T-cell (primary cell): ENCODE measurements around the gene ZCCHC3. TPM values are rescaled to one million over a fixed set of nuclear protein-coding genes. Genes with fewer than 3 reads are reported as not detected.

Experiments
- ATAC-seq, 4 experiments: fragments of 200-7000 bp in 3 of 4; fragments of 150-1000 bp in 1 of 4; cut with Tn5 transposase; replicated peaks in 1 of 4; 1 replicate in 3 of 4; 2 replicates in 1 of 4; pipeline ENCODE4 v1.10.0; 2021; ENCODE audit warnings: moderate library complexity in 3 of 4, mild to moderate bottlenecking in 2 of 4, moderate number of reproducible peaks in 1 of 4
- CTCF ChIA-PET, 2 donors: fragments of 300-600 bp; sonication (Branson Sonifier 250); formaldehyde crosslinking; loops; one replicate each; lab custom pipeline; 2022; ENCODE audit warnings: antibody characterized with exemption in 2 of 2; lab: Charles Lee
- POLR2A ChIA-PET, 2 donors: fragments of 300-600 bp; sonication (Branson Sonifier 250); formaldehyde crosslinking; loops; one replicate each; lab custom pipeline; 2022; ENCODE audit warnings: antibody characterized with exemption in 2 of 2; lab: Charles Lee
- DNase-seq, 35 experiments: peaks; one replicate each; pipeline versions ENCODE4 v3.0.0 to v3.0.0-alpha.2; 2013 to 2023
- H3K27ac ChIP-seq: one replicate; pipeline ENCODE4 v1.5.1; 2013; ENCODE audit warnings: low read length
- H3K27me3 ChIP-seq, 2 experiments: replicated peaks in 1 of 2; 1 replicate in 1 of 2; 2 replicates in 1 of 2; pipeline versions ENCODE4 v1.6.1 to v1.7.0; 2013; ENCODE audit warnings: low read length in 1 of 2, mixed read lengths in 1 of 2; ENCODE audit not compliant: control insufficient read depth in 2 of 2, insufficient read depth in 2 of 2; ENCODE audit errors: extremely low read depth in 1 of 2
- H3K36me3 ChIP-seq, 2 donors: 1 replicate in 1 of 2; 2 replicates in 1 of 2; pipeline versions ENCODE4 v1.6.1 to v1.7.0; 2013; ENCODE audit warnings: low read length in 1 of 2; ENCODE audit not compliant: control insufficient read depth in 2 of 2, insufficient read depth in 1 of 2; ENCODE audit errors: extremely low read depth in 1 of 2
- H3K4me1 ChIP-seq, 2 experiments: 1 replicate in 1 of 2; 2 replicates in 1 of 2; pipeline versions ENCODE4 v1.6.1 to v1.7.0; 2013; ENCODE audit warnings: low read length in 2 of 2, mixed read lengths in 1 of 2; ENCODE audit not compliant: insufficient read depth in 2 of 2, control insufficient read depth in 1 of 2; ENCODE audit errors: extremely low read depth in 1 of 2
- H3K4me3 ChIP-seq, 2 donors: 1 replicate in 1 of 2; 2 replicates in 1 of 2; pipeline versions ENCODE4 v1.5.1 to v1.7.0; 2013; ENCODE audit warnings: mild to moderate bottlenecking in 2 of 2, low read length in 1 of 2, moderate library complexity in 1 of 2; ENCODE audit not compliant: control insufficient read depth in 1 of 2; ENCODE audit errors: extremely low read depth in 1 of 2
- H3K9me3 ChIP-seq: 2 replicates; pipeline ENCODE4 v1.7.0; 2013
- H3K27ac Mint-ChIP-seq, 2 donors: one replicate each; pipeline ENCODE4 v1.8.0; 2020 to 2021; ENCODE audit warnings: mild to moderate bottlenecking in 2 of 2, mixed read lengths in 2 of 2
- H3K27me3 Mint-ChIP-seq, 2 donors: one replicate each; pipeline ENCODE4 v1.8.0; 2021 to 2022; ENCODE audit warnings: mixed read lengths in 2 of 2
- H3K36me3 Mint-ChIP-seq: one replicate; pipeline ENCODE4 v1.8.0; 2021; ENCODE audit warnings: mixed read lengths
- H3K4me1 Mint-ChIP-seq, 3 donors: one replicate each; pipeline ENCODE4 v1.8.0; 2020 to 2022; ENCODE audit warnings: mixed read lengths in 3 of 3, mild to moderate bottlenecking in 1 of 3
- H3K4me3 Mint-ChIP-seq, 3 donors: one replicate each; pipeline ENCODE4 v1.8.0; 2020 to 2022; ENCODE audit warnings: mild to moderate bottlenecking in 3 of 3, mixed read lengths in 3 of 3, moderate library complexity in 3 of 3
- H3K9me3 Mint-ChIP-seq, 3 donors: one replicate each; pipeline ENCODE4 v1.8.0; 2020 to 2022; ENCODE audit warnings: mixed read lengths in 3 of 3
- WGBS: methylation state at CpG from one replicate; pipeline ENCODE4 v1.1.5; 2013; ENCODE audit warnings: missing lambda C conversion rate; ENCODE audit not compliant: insufficient coverage; 5-methylcytosine and 5-hydroxymethylcytosine counted together
- total RNA-seq, 35 experiments: library from RNA in 6 of 35; stranded (reverse) in 6 of 35; fragments of 120-200 nt in 1 of 35; gene quantifications; one replicate each; pipeline versions ENCODE4 v1.2.1 to v1.2.4 and lab custom pipeline; 2013 to 2026

ZCCHC3 gene
- total RNA-seq, 5 donors from 2014 or later (not counting 1 experiment from before 2014, with no cell fraction given) = 16.7 to 30.2 (median 27.3) TPM

DNA sequence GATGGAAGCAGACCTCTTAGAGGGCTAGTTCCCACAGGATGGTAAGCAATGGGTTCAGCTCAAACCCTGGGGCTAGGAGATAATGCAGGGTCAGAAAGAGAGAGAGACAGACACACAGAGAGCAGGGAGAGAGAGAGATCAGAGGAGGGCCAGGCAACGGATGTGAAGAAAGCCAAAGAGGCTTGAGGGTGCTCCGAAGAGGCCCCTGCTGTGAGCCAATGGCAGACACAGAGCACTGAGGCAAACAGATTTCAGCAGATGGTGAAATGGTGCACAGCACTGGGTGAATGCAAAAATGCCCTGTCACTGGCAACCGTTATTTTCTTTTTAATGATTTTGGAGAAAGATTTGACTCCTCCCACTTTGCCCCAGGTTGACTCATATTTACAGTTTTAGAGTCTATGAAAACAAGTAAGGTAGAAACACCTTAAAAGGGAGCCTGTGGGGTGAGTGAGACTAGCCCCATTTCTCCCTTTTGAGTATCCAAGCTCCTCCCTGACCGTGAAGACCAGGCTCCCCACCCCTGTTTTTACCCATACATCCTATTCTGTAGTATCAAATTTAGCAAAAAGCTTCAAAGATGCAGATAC is 39.0 kb upstream of the ZCCHC3 start:
- Mint-ChIP-seq H3K36me3 (no peaks in the 10 kb centered on the region), H3K27me3 (no peaks in the 10 kb centered on the region), H3K27ac (no peak overlapping the region), H3K4me3 (no peak overlapping the region), H3K9me3 (no peaks in the 10 kb centered on the region), H3K4me1 (peaks cover 5 to 13% (median 11%) of the 10 kb centered on the region in 3 donors)
- DNase-seq (no peak), ATAC-seq (peak in 1 of 4 experiments; percentile 51)
- CTCF ChIA-PET = no interaction called here
- no peaks in the 10 kb centered on the region for H3K9me3 ChIP-seq
- H3K27me3 ChIP-seq = peaks cover 0 to 9% of the 10 kb centered on the region in 2 experiments
- H3K4me1 ChIP-seq = peaks cover 0 to 4% of the 10 kb centered on the region in 2 experiments
- 55% methylated on average over 3 of the region's 4 CpGs for WGBS
- no peak overlapping the region for H3K27ac ChIP-seq
- H3K4me3 ChIP-seq = no peak overlapping the region
- H3K36me3 ChIP-seq = no peaks in the 10 kb centered on the region
- POLR2A ChIA-PET = no interaction called here

DNA sequence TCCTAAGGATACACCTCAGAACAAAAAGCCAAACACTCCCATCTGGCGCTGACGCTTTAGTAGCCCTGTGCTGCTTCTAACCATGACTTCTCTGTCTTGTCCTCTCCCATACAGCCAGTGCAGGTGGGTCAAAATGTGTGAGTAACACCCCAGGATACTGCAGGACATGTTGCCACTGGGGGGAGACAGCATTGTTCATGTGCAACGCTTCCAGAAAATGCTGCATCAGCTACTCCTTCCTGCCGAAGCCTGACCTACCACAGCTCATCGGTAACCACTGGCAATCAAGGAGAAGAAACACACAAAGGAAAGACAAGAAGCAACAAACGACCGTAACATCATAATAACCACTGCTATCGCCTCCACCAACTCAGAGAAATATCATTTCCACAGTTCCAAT is 38.4 kb upstream of the ZCCHC3 start:
- Histone ChIP-seq H3K27ac (no peak overlapping the region), H3K4me3 (no peak overlapping the region), H3K9me3 (no peaks in the 10 kb centered on the region), H3K4me1 (peaks cover 0 to 4% of the 10 kb centered on the region in 2 experiments), H3K36me3 (no peaks in the 10 kb centered on the region), H3K27me3 (peaks cover 0 to 12% of the 10 kb centered on the region in 2 experiments)
- H3K36me3 Mint-ChIP-seq = no peaks in the 10 kb centered on the region
- CTCF ChIA-PET = no interaction called here
- DNase-seq = peak in 3 of 35 experiments; percentile 11 to 37 (median 17)
- no peaks in the 10 kb centered on the region for H3K27me3 Mint-ChIP-seq
- peak overlapping the region in 1 of 2 donors; percentile 17 for H3K27ac Mint-ChIP-seq
- H3K4me1 Mint-ChIP-seq = peaks cover 5 to 13% (median 11%) of the 10 kb centered on the region in 3 donors
- POLR2A ChIA-PET = no interaction called here
- WGBS = 40% methylated on average over 7 of the region's 8 CpGs
- H3K9me3 Mint-ChIP-seq = no peaks in the 10 kb centered on the region
- peak in 2 of 4 experiments; percentile 48 to 68 for ATAC-seq
- H3K4me3 Mint-ChIP-seq = no peak overlapping the region

DNA sequence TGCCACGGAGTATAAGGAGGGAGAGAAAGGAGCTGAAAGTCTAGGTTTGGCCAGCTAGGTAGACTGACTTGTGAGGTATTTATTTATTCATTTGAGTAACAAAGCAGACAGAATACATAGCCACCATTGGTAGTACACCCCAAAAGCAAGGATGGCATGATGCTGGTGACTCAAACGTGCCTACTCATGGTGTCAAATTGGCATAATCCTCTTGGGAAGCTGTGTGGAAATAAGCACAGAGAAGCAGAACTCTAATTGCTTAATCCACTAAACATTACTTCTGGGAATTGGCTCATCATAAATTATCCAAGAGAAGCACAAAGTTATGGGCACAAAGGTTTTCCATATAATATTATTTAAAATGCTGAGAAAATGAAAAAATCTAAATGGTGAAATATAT is 37.4 kb upstream of the ZCCHC3 start:
- ATAC-seq (no peak), DNase-seq (no peak)
- ChIA-PET POLR2A (no interaction called here), CTCF (no interaction called here)
- H3K27me3 ChIP-seq = peaks cover 0 to 12% of the 10 kb centered on the region in 2 experiments
- H3K27ac ChIP-seq = no peak overlapping the region
- no peak overlapping the region for H3K4me3 ChIP-seq
- H3K4me1 ChIP-seq = peaks cover 0 to 4% of the 10 kb centered on the region in 2 experiments
- no CpG with 5 or more reads among the region's 2 CpGs for WGBS
- Mint-ChIP-seq H3K27ac (no peak overlapping the region), H3K4me3 (no peak overlapping the region), H3K36me3 (no peaks in the 10 kb centered on the region), H3K27me3 (no peaks in the 10 kb centered on the region), H3K9me3 (no peaks in the 10 kb centered on the region), H3K4me1 (peaks cover 5 to 13% (median 11%) of the 10 kb centered on the region in 3 donors)
- no peaks in the 10 kb centered on the region for H3K9me3 ChIP-seq
- H3K36me3 ChIP-seq = no peaks in the 10 kb centered on the region

DNA sequence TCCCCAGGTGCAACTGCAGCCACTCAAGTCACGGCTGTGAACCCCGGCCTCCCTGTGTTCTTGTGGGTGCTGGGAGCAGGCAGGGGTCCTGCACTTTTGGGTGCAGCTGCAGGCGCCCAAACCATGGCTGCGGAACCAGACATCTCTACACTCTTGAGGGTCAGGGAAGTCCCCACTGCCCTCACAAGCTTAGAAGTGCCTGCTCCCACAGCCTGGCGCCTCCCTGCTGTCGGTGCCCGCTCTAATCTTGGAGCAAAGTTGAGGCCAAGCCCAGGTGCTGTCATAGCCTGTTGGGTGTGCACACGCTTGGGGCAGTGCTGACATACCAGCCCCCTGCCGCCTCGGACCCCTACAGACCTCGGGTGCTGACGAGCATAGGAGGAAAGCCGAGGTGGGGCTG is 33.7 kb upstream of the ZCCHC3 start:
- Histone ChIP-seq H3K4me1 (peaks cover 0 to 11% of the 10 kb centered on the region in 2 experiments), H3K4me3 (no peak overlapping the region), H3K27ac (no peak overlapping the region), H3K9me3 (no peaks in the 10 kb centered on the region), H3K36me3 (no peaks in the 10 kb centered on the region), H3K27me3 (peaks cover 0 to 22% of the 10 kb centered on the region in 2 experiments)
- Mint-ChIP-seq H3K27ac (no peak overlapping the region), H3K27me3 (peaks cover 0 to 4% of the 10 kb centered on the region in 2 donors), H3K4me3 (no peak overlapping the region), H3K9me3 (no peaks in the 10 kb centered on the region), H3K36me3 (no peaks in the 10 kb centered on the region), H3K4me1 (peaks cover 11 to 18% (median 15%) of the 10 kb centered on the region in 3 donors)
- CTCF ChIA-PET = no interaction called here
- no peak for DNase-seq
- no peak for ATAC-seq
- POLR2A ChIA-PET = no interaction called here
- 84% methylated on average over 7 of the region's 13 CpGs for WGBS

DNA sequence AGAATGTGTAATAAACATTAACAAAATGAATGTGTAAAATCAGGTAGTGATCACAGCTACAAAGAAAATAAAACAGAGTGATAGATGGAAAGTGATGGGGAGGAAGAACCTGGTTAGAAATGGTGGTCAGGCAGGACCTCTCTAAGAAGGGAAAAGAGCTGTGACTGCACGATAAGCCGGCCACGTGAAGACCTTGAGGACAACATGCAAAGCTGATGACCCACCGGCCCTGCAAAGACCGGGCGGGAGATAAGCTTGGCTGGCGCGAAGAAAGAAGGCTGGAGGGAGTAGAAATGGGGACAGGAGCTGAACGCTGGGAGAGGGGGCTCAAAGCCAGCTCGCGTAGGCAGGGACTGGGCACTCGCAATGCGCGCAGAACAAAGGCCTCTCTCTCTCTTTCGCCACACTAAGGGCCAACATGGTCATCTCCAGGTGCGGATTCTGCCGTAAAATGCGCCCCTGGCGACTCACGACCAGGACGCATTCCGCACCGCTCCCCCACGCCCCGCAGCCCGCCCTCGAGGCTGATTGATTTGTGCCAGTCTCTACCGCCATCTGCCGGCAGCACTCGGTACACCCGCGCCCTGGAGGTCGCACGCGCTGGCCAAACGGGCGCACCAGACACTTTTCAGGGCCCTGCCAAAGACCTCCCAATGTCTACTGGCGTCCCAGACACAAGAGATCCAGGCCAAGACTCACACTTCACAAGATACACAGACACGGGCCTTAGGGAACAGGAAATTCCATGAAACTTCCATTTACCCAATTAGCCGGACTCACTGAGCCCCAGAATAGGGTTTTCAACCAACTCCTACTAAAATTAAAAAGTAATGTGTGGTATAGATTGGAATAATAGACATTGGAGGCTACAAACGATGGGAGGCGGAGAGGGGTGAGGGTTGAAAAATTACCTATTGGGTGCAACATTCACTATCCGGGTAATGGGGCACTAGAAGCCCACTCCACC is 30.5 kb upstream of the ZCCHC3 start:
- 3% methylated on average over 30 of the region's 43 CpGs for WGBS
- peaks cover 0 to 19% of the 10 kb centered on the region in 2 experiments for H3K27me3 ChIP-seq
- no peak overlapping the region for H3K27ac ChIP-seq
- Mint-ChIP-seq H3K4me1 (peaks cover 8 to 12% (median 10%) of the 10 kb centered on the region in 3 donors), H3K27ac (peak overlapping the region in 1 of 2 donors; percentile 31), H3K36me3 (no peaks in the 10 kb centered on the region), H3K27me3 (peaks cover 0 to 4% of the 10 kb centered on the region in 2 donors), H3K4me3 (peak overlapping the region; percentile 74 to 81 (median 80)), H3K9me3 (no peaks in the 10 kb centered on the region)
- peak; percentile 67 to 93 (median 84) for DNase-seq
- H3K36me3 ChIP-seq = no peaks in the 10 kb centered on the region
- H3K9me3 ChIP-seq = no peaks in the 10 kb centered on the region
- ChIA-PET POLR2A (no interaction called here), CTCF (interaction anchor here (0.5 to 2.7 kb wide), 9 partner anchors 44 to 344 kb away, joined by 3 to 11 read pairs (median 4); partner anchors contain the start of gene TBC1D20 (in 1 of the 2))
- peaks cover 0 to 7% of the 10 kb centered on the region in 2 experiments for H3K4me1 ChIP-seq
- ATAC-seq = peak; percentile 97 to 99 (median 98)
- H3K4me3 ChIP-seq = peak overlapping the region; percentile 55 to 74

DNA sequence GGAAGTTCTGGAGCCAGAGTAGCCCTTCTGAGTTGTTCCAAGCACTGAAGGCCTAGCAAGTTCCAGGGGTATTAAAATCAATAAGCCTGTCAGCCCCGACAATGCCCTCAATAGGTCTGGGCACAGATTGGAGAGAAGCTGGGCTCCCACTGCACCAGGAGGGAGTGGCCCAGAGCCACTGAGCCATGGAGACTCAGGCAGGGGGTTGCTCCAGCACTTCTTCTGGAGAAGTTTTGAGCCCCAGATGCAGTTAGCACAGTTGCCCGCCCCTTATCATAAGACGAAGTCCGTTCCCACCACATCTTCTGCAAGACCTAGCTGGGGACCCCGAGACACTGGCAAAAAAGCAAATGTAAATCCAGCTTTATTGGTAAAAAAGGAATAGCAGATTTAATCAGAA is 26.9 kb upstream of the ZCCHC3 start:
- H3K27ac ChIP-seq = no peak overlapping the region
- DNase-seq = no peak
- Mint-ChIP-seq H3K4me1 (peaks cover 8 to 12% (median 10%) of the 10 kb centered on the region in 3 donors), H3K4me3 (no peak overlapping the region), H3K27ac (no peak overlapping the region), H3K36me3 (no peaks in the 10 kb centered on the region), H3K9me3 (no peaks in the 10 kb centered on the region), H3K27me3 (peaks cover 0 to 4% of the 10 kb centered on the region in 2 donors)
- peaks cover 0 to 12% of the 10 kb centered on the region in 2 experiments for H3K27me3 ChIP-seq
- H3K9me3 ChIP-seq = no peaks in the 10 kb centered on the region
- H3K4me3 ChIP-seq = no peak overlapping the region
- ChIA-PET POLR2A (no interaction called here), CTCF (no interaction called here)
- ATAC-seq = no peak
- H3K4me1 ChIP-seq = peaks cover 0 to 7% of the 10 kb centered on the region in 2 experiments
- WGBS = 77% methylated on average over 2 of the region's 5 CpGs
- H3K36me3 ChIP-seq = no peaks in the 10 kb centered on the region
